K562 (cell line): ENCODE results near the gene FUCA1.

Experiments used
- ARNT ChIP-seq, 2 experiments: fragments of 450-650 bp; IDR thresholded peaks; 2 replicates each; pipeline ENCODE4 v1.6.1; 2016; ENCODE audit warnings: mild to moderate bottlenecking in 1 of 2
- POLR3G ChIP-seq: IDR thresholded peaks from 2 replicates; pipeline ENCODE4 v1.6.1; 2011; ENCODE audit not compliant: insufficient read length, insufficient replicate concordance; ENCODE audit errors: extremely low read depth
- TFAP4 ChIP-seq: sonication (generic); formaldehyde crosslinking; IDR thresholded peaks from 2 replicates; pipeline ENCODE4 v1.8.0; 2022; ENCODE audit warnings: missing genetic modification reagents, mild to moderate bottlenecking, moderate library complexity, borderline replicate concordance
- USF2 ChIP-seq: sonication (generic); formaldehyde crosslinking; IDR thresholded peaks from 2 replicates; pipeline ENCODE4 v1.5.0; 2020; ENCODE audit warnings: missing genetic modification reagents
- ZNF121 ChIP-seq: sonication (generic); formaldehyde crosslinking; conservative IDR thresholded peaks from 2 replicates; pipeline ENCODE4 v1.8.0; 2022; ENCODE audit warnings: missing genetic modification reagents

- TF ChIP-seq ZNF121 (CRISPR knock-in tag) (no peak), USF2 (CRISPR knock-in tag) (no peak), POLR3G (no peak), ARNT (IDR thresholded peaks at IDR 0.05) (no peak), TFAP4 (CRISPR knock-in tag) (no peak)
Measured at GRCh38 chr1:23899070-23899469, 31.0 kb upstream of the FUCA1 start.
